Measurements from ENCODE around the gene KRTAP2-3. TPM values are rescaled to one million over a fixed set of nuclear protein-coding genes. Genes with fewer than 3 reads are reported as not detected.

KRTAP2-3 gene
- total RNA-seq, 1 donor from 2014 or later, result not detected

Other genes with a start within 250 kb of the KRTAP2-3 start
- 45.2 TPM for gene KRT10, start 237.5 kb downstream of the KRTAP2-3 start, total RNA-seq
- gene KRT12, start 192.9 kb downstream of the KRTAP2-3 start, total RNA-seq, result not detected
- not detected for gene KRT20, start 174.9 kb downstream of the KRTAP2-3 start, total RNA-seq
- 0.13 TPM for gene KRT23, start 122.5 kb downstream of the KRTAP2-3 start, total RNA-seq
- not detected for gene KRT39, start 93.2 kb downstream of the KRTAP2-3 start, total RNA-seq
- gene KRT40, start 75.8 kb downstream of the KRTAP2-3 start, total RNA-seq, result not detected
- not detected for gene KRTAP3-3, start 66.0 kb downstream of the KRTAP2-3 start, total RNA-seq
- gene KRTAP3-2, start 60.2 kb downstream of the KRTAP2-3 start, total RNA-seq, result not detected
- not detected for gene KRTAP3-1, start 51.0 kb downstream of the KRTAP2-3 start, total RNA-seq
- not detected for gene KRTAP1-5, start 32.9 kb downstream of the KRTAP2-3 start, total RNA-seq
- gene KRTAP1-4, start 29.9 kb downstream of the KRTAP2-3 start, total RNA-seq, result not detected
- not detected for gene KRTAP1-3, start 25.2 kb downstream of the KRTAP2-3 start, total RNA-seq
- gene KRTAP1-1, start 18.7 kb downstream of the KRTAP2-3 start, total RNA-seq, result not detected
- not detected for gene KRTAP2-1, start 12.8 kb downstream of the KRTAP2-3 start, total RNA-seq
- not detected for gene KRTAP2-2, start 4.9 kb downstream of the KRTAP2-3 start, total RNA-seq
- gene KRTAP2-4, start 5.8 kb upstream of the KRTAP2-3 start, total RNA-seq, result not detected
- not detected for gene KRTAP4-7, start 24.0 kb upstream of the KRTAP2-3 start, total RNA-seq
- gene KRTAP4-8, start 38.0 kb upstream of the KRTAP2-3 start, total RNA-seq, result not detected
- not detected for gene KRTAP4-16, start 42.1 kb upstream of the KRTAP2-3 start, total RNA-seq
- gene KRTAP4-9, start 45.3 kb upstream of the KRTAP2-3 start, total RNA-seq, result not detected
- gene KRTAP4-11, start 58.3 kb upstream of the KRTAP2-3 start, total RNA-seq, result not detected
- gene KRTAP4-12, start 64.1 kb upstream of the KRTAP2-3 start, total RNA-seq, result not detected
- not detected for gene KRTAP4-6, start 80.4 kb upstream of the KRTAP2-3 start, total RNA-seq
- gene KRTAP4-5, start 89.7 kb upstream of the KRTAP2-3 start, total RNA-seq, result not detected
- not detected for gene KRTAP4-4, start 100.6 kb upstream of the KRTAP2-3 start, total RNA-seq
- not detected for gene KRTAP4-3, start 108.1 kb upstream of the KRTAP2-3 start, total RNA-seq
- gene KRTAP4-2, start 118.1 kb upstream of the KRTAP2-3 start, total RNA-seq, result not detected
- not detected for gene KRTAP4-1, start 124.8 kb upstream of the KRTAP2-3 start, total RNA-seq
- not detected for gene KRTAP9-1, start 129.8 kb upstream of the KRTAP2-3 start, total RNA-seq
- not detected for gene KRTAP9-2, start 166.5 kb upstream of the KRTAP2-3 start, total RNA-seq
- not detected for gene KRTAP9-3, start 172.3 kb upstream of the KRTAP2-3 start, total RNA-seq
- gene KRTAP9-8, start 177.9 kb upstream of the KRTAP2-3 start, total RNA-seq, result not detected
- gene KRTAP9-4, start 189.6 kb upstream of the KRTAP2-3 start, total RNA-seq, result not detected
- gene KRTAP9-9, start 195.3 kb upstream of the KRTAP2-3 start, total RNA-seq, result not detected
- gene KRTAP9-6, start 205.3 kb upstream of the KRTAP2-3 start, total RNA-seq, result not detected
- gene KRTAP9-7, start 215.6 kb upstream of the KRTAP2-3 start, total RNA-seq, result not detected
- not detected for gene KRTAP29-1, start 242.7 kb upstream of the KRTAP2-3 start, total RNA-seq
- gene KRTAP16-1, start 249.2 kb upstream of the KRTAP2-3 start, total RNA-seq, result not detected